Lower leg skin (tissue), 4 donors: ENCODE results near the gene PTGES3L. TPM values are rescaled to one million over a fixed set of nuclear protein-coding genes. Genes with fewer than 3 reads are reported as not detected.
"Not testable (repeated sequence)": the region's sequence is repeated elsewhere in the genome, so short reads cannot be mapped to it uniquely, and the experiment has no call there.

Source experiments
- DNase-seq, 2 donors: peaks; one replicate each; pipeline ENCODE4 v3.0.0-alpha.2; 2019; ENCODE audit warnings: low spot score in 2 of 2
- H3K4me3 ChIP-seq: fragments of 200-600 bp; sonication (generic); 2 replicates; pipeline ENCODE4 v1.5.1; 2017; ENCODE audit warnings: mild to moderate bottlenecking, low read depth; ENCODE audit not compliant: poor library complexity, severe bottlenecking
- POLR2A ChIP-seq, 2 donors: fragments of 450-650 bp; IDR thresholded peaks; one replicate each; pipeline ENCODE4 v1.6.1; 2016 to 2017; ENCODE audit warnings: antibody characterized with exemption in 2 of 2, mild to moderate bottlenecking in 1 of 2, moderate library complexity in 1 of 2
- WGBS, 2 donors: methylation state at CpG; one replicate each; pipeline ENCODE4 v1.1.5; 2018; 5-methylcytosine and 5-hydroxymethylcytosine counted together
- intact Hi-C: fragments of 100-400 bp; cut with DNase I; formaldehyde crosslinking; loops from one replicate; pipeline ENCODE4 v1.15.0; 2023; ENCODE audit warnings: low total_unique reads
- total RNA-seq, 4 donors: library from RNA; depleted of rRNA; stranded (reverse); fragments of >200 nt; gene quantifications; one replicate each; pipeline ENCODE4 v1.1.0, GENCODE V29; 2016
- TF ChIP-seq, protein P1 (sequence below), 3 donors: fragments of 450-650 bp; IDR thresholded peaks; one replicate each; pipeline ENCODE4 v1.5.1; 2016; ENCODE audit warnings: antibody characterized with exemption in 3 of 3, mild to moderate bottlenecking in 3 of 3, moderate library complexity in 2 of 3

The PTGES3L gene
- total RNA-seq, 4 donors from 2014 or later: 0.19 to 1.8 TPM; not detected in 2

DNA sequence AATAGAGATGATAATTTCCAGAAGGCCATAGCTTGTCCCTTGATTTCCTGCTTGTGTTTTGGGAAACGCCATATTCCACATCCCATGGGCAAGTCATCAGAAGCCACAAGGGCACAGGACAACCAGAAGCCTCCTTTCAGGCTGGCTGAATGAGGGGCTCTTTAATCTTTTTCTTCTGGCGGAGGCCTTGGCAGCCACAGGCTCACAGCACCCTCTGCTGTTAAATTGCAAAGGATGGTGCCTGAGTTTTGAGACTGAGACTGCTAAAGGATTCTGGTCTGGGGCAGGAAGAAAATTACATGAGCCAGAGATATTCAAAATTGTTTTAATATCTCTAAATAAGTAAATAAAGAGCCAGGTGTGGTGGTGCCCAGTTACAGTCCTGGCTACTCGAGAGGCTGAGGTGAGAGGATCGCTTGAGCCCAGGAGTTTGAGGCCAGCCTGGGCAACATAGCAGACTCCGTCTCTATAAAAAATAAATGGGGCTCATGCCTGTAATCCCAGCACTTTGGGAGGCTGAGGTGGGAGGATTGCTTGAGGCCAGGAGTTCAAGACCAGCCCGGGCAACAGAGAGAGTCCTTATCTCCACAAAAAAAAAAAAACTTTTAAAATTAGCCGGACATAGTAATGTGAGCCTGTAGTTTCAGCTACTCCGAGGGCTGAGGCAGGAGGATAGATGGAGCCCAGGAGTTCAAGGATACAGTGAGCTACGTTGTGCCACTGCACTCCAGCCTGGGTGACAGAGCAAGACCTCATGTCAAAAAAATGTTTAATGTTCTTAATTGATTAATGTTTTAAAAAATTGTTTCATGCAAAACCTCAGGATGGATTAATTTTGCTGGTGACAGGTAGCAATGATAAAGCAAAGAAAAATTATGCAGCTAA, 41.9 kb downstream of the PTGES3L start:
- no peak for DNase-seq
- TF ChIP-seq, protein P1, sequence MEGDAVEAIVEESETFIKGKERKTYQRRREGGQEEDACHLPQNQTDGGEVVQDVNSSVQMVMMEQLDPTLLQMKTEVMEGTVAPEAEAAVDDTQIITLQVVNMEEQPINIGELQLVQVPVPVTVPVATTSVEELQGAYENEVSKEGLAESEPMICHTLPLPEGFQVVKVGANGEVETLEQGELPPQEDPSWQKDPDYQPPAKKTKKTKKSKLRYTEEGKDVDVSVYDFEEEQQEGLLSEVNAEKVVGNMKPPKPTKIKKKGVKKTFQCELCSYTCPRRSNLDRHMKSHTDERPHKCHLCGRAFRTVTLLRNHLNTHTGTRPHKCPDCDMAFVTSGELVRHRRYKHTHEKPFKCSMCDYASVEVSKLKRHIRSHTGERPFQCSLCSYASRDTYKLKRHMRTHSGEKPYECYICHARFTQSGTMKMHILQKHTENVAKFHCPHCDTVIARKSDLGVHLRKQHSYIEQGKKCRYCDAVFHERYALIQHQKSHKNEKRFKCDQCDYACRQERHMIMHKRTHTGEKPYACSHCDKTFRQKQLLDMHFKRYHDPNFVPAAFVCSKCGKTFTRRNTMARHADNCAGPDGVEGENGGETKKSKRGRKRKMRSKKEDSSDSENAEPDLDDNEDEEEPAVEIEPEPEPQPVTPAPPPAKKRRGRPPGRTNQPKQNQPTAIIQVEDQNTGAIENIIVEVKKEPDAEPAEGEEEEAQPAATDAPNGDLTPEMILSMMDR (IDR thresholded peaks at IDR 0.05): no peak
- no peak for TF ChIP-seq POLR2A (IDR thresholded peaks at IDR 0.05)
- WGBS, 2 donors: 47 to 50% methylated on average over 9 of the region's 9 CpGs
- H3K4me3 ChIP-seq: no peak overlapping the region
- intact Hi-C loops: loop anchor here (10.0 kb wide), 1 partner anchor 93 kb away; the partner anchor contains the start of gene AOC2

DNA sequence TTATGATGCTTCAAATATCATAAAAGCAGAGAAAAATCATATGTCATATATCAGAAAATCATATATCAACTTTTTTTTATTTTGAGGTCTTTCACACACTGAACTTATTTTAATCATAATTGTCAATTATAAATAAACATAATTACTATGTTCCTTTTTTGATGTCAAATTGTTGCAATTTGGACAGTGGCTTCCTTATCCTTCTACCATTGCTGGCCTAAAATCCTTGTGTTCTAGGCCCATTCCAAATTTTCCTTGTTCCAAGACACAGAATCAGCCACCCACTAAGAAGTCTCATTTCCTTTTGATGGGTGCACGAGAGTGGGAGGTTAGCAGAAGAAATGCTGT, 50.4 kb downstream of the PTGES3L start:
- no peak overlapping the region for H3K4me3 ChIP-seq
- DNase-seq: no peak
- intact Hi-C loops: no loop called here
- TF ChIP-seq, protein P1 (IDR thresholded peaks at IDR 0.05): no peak
- no peak for TF ChIP-seq POLR2A (IDR thresholded peaks at IDR 0.05)
- whole genome bisulfite sequencing, 2 donors: 89 to 97% methylated on average over 1 of the region's 1 CpG

DNA sequence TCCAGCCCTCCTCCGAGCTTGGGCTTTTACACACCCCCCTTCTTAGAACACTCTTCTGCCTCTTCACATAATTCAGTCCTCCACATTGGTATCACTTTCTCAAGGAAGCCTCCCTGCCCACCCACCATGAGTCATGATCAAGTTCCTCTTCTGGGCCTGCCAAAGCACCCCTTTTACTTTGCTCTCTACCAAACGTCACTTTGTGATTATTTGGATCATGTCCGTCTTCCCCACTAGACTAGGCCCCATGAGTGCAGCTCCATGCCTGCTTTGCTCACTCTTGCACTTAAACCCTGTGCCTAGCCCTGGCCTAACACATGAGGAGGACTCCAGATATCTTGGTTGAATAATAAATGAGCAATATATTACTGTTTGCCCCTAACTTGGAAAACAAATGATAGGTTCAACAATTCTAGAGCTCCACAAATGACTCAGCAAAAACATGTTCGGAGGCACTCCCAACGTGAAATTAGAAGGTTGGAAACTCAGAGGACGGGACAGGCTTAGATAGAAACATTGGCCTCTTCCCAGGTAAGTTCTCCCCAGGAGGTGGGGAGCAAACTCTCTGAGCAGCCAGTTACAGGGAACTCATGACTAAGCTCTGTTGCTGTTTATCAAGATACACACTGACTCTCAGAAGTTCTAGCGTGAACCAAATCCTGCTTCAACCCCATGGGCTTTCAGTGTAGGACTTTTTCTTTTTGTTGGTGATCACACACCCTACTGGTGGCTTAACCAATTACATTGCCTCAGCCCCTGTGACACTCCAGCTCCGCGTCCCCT, 51.0 kb downstream of the PTGES3L start:
- 34 to 36% methylated on average over 9 of the region's 9 CpGs for WGBS, 2 donors
- no peak overlapping the region for H3K4me3 ChIP-seq

DNA sequence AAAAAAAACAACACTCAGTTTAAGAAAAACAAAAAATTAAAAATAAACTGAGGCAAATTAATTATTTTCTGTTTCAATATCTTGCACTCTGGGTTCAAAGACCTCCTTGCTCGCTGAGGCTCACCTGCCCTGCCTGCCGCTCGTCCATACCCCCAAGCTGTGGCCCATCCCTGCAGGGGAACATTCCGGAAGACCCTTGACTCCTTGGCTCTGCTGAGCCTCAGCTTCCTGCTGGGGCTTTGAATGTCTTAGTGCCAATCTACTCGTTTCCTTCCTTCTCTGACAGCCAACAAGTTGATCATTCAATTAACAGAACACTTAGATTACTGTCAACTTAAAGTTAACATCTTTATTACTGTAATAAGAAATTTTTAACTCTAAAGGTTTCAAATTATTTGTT, 55.0 kb downstream of the PTGES3L start:
- DNase-seq: no peak
- H3K4me3 ChIP-seq: no peak overlapping the region
- TF ChIP-seq POLR2A (IDR thresholded peaks at IDR 0.05): no peak
- TF ChIP-seq, protein P1 (IDR thresholded peaks at IDR 0.05): no peak
- intact Hi-C loops: no loop called here
- WGBS, 2 donors: 43 to 55% methylated on average over 5 of the region's 5 CpGs

More for the DNA sequence above, 51.0 kb downstream of the PTGES3L start:
- TF ChIP-seq, protein P1 (IDR thresholded peaks at IDR 0.05): peak in 1 of 3 donors; percentile 52
- TF ChIP-seq POLR2A (IDR thresholded peaks at IDR 0.05): no peak
- DNase-seq: peak in 1 of 2 donors; percentile 53
- intact Hi-C loops: no loop called here

DNA sequence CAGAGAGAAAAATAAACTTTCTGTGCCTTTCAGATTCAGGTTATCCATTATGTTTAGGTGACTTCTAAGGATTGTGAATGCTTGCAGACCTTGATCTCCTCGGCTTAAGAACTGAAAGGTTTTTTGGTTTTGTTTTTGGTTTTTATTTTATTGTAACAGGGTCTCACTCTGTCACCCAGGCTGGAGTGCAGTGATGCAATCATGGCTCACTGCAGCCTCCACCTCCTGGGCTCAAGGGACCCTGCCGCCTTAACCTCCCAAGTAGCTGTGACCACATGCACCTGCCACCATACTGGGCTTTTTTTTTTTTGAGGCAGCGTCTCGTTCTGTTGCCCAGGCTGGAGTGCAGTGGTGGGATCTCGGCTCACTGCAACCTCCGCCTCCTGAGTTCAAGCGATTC, 56.4 kb downstream of the PTGES3L start:
- DNase-seq, intact Hi-C loops, H3K4me3 ChIP-seq: not testable (repeated sequence)
- WGBS, 2 donors: 90 to 93% methylated on average over 7 of the region's 7 CpGs

DNA sequence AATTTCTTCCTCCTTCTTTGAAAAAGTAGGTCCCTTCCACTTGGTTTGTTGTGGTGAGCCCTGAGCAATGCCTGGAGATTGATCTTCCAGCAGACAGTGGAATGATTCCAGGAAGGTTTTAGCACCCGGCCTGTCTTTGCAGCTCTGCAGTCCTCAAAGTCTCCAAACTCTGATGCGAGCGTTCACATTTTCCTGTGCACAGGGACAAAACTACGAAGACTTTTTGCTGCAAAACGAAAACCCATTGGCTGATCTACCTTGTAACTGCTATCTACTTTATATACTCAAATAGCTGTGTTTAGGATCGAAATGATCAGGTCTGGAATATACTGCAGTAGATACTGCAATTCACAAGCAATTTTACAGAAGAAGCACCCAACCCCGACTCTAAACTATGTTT, 57.6 kb downstream of the PTGES3L start:
- WGBS, 2 donors: 32 to 55% methylated on average over 7 of the region's 7 CpGs
- DNase-seq: no peak
- intact Hi-C loops: no loop called here

More for the DNA sequence above, 57.6 kb downstream of the PTGES3L start:
- TF ChIP-seq, protein P1 (IDR thresholded peaks at IDR 0.05): no peak
- TF ChIP-seq POLR2A (IDR thresholded peaks at IDR 0.05): no peak
- no peak overlapping the region for H3K4me3 ChIP-seq
